ENCODE measurements around the gene UBE2H.

UBE2H gene

DNA sequence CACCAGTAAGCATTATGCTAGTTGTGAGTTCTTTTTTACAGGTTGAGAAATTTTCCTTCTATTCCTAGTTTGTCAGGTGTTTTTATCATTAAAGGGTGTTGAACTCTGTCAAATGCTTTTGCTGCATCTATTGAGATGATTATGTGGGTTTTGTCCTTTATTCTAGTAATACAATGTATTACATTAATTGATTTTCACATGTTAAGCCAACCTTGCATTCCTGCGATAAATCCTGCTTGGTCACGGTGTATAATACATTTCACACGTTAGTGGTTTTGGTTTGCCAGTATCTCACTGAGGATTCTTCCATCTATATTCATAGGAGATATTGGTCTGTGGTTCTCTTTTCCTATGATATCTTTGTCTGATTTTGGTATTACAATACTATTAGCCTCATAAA, 136.0 kb downstream of the UBE2H start:
- Histone ChIP-seq H2BK120ac (ENCODE audit: low read depth, low read length) (no peak overlapping the region), H2BK12ac (ENCODE audit: low read length) (no peak overlapping the region), H3K27me3 (ENCODE audit: control insufficient read depth in 3 of 3, insufficient read depth in 3 of 3, low read depth in 1 of 3, low read length in 3 of 3) (no peaks in the 10 kb centered on the region), H3K18ac (ENCODE audit: low read length) (no peak overlapping the region), H3K9ac (ENCODE audit: low read depth, low read length, poor library complexity) (no peak overlapping the region), H3K4me2 (ENCODE audit: insufficient read depth, low read length, poor library complexity, severe bottlenecking) (no peak overlapping the region), H3K23ac (ENCODE audit: low read depth, low read length, poor library complexity) (no peak overlapping the region), H3K4ac (ENCODE audit: low read length) (no peak overlapping the region), H3K14ac (ENCODE audit: low read length) (no peak overlapping the region), H4K8ac (ENCODE audit: low read depth, low read length) (no peak overlapping the region), H3K79me1 (ENCODE audit: low read depth, low read length) (no peaks in the 10 kb centered on the region), H2AFZ (ENCODE audit: low read length) (no peak overlapping the region), H3K4me3 (ENCODE audit: low read length in 2 of 2) (no peak overlapping the region), H3K36me3 (replicated peaks in 1 of 2; ENCODE audit: control insufficient read depth in 2 of 2, insufficient read depth in 2 of 2, low read length in 2 of 2) (no peaks in the 10 kb centered on the region), H3K27ac (replicated peaks; ENCODE audit: low read length) (no peak overlapping the region), H3K4me1 (ENCODE audit: control insufficient read depth in 2 of 2, insufficient read depth in 1 of 2, low read depth in 1 of 2, low read length in 2 of 2) (no peaks in the 10 kb centered on the region), H4K91ac (ENCODE audit: low read depth, low read length, poor library complexity) (no peak overlapping the region), H3K9me3 (replicated peaks in 1 of 2; ENCODE audit: control insufficient read depth in 2 of 2, insufficient read depth in 1 of 2, low read depth in 1 of 2, low read length in 2 of 2) (peaks cover 0 to 8% of the 10 kb centered on the region in 2 donors), H2AK5ac (ENCODE audit: low read depth, low read length) (no peak overlapping the region), H2BK15ac (ENCODE audit: low read length) (no peak overlapping the region), H2BK5ac (ENCODE audit: low read length) (no peak overlapping the region)
- DNase-seq (ENCODE audit: low spot score), result no peak
- no CpG with 5 or more reads among the region's 3 CpGs for WGBS, 2 donors (ENCODE audit: extremely low coverage in 2 of 2, insufficient read length in 2 of 2, insufficient replicate concordance in 1 of 2)

DNA sequence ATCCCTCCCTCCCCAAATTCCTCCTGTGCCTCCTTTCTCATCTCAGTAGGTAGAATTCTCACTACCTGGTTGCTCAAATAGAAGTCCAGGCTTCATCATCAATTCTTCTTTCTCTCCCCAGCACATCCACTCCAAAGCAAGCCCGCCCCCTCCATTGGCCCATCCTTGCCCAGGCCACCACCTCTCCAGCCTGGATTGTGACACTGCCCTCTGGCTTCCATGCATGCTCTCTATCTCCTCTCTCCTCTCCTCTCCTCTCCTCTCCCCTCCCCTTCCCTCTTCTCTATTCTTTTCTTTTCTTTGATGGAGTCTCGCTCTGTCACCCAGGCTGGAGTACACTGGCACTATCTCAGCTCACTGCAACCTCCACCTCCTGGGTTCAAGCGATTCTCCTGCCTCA, 144.9 kb downstream of the UBE2H start:
- no peak for DNase-seq (ENCODE audit: low spot score)
- no peak overlapping the region for H3K4ac ChIP-seq (ENCODE audit: low read length)
- no peak overlapping the region for H2BK15ac ChIP-seq (ENCODE audit: low read length)

DNA sequence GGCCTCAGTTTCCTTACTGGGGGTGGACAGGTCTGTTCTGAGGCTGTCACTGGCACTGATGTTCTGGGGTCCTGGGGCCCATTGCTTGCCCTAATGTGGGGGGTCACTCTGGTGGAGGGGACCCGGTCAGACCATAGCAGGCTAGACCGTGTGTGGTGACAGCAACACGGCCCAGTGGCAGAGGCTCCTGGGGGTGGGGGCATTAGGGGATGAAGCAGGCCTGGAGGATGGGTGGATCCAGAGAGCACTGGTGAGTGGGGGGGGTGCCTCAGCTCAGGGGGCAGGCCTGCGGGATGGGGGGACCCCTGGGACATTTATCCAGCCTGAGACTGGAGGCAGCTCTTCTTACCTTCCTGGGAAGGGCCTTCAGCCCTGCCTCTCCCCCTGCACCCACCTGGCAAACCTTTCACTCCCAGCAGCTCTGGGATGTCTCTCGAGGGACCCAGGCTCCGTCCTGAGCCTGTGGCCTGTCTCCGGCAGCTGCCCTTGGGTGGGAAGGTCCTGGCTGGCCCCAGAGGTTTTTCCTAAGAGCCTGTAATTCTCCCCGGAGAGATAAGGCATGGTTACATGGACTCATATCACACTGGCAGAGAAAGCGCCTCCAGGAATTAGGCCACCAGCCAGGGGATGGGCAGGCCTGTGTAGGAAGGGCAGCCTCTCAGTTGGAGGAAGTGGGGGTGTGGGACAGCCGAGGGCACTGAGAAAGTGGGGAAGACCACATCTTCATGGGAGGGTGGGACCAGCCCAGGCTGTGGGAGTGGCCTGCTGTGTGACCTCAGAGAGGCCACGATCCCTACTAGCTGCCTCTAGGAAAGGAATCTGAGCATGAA, 147.7 kb downstream of the UBE2H start:
- Histone ChIP-seq H2BK15ac (ENCODE audit: low read length) (no peak overlapping the region), H3K23ac (ENCODE audit: low read depth, low read length, poor library complexity) (no peak overlapping the region), H3K4me2 (ENCODE audit: insufficient read depth, low read length, poor library complexity, severe bottlenecking) (no peak overlapping the region), H3K9ac (ENCODE audit: low read depth, low read length, poor library complexity) (no peak overlapping the region), H3K36me3 (replicated peaks in 1 of 2; ENCODE audit: control insufficient read depth in 2 of 2, insufficient read depth in 2 of 2, low read length in 2 of 2) (no peaks in the 10 kb centered on the region), H2BK12ac (ENCODE audit: low read length) (no peak overlapping the region), H2BK120ac (ENCODE audit: low read depth, low read length) (no peak overlapping the region), H2AK5ac (ENCODE audit: low read depth, low read length) (no peak overlapping the region), H3K9me3 (replicated peaks in 1 of 2; ENCODE audit: control insufficient read depth in 2 of 2, insufficient read depth in 1 of 2, low read depth in 1 of 2, low read length in 2 of 2) (no peaks in the 10 kb centered on the region), H3K14ac (ENCODE audit: low read length) (no peak overlapping the region), H4K91ac (ENCODE audit: low read depth, low read length, poor library complexity) (no peak overlapping the region), H3K27me3 (ENCODE audit: control insufficient read depth in 3 of 3, insufficient read depth in 3 of 3, low read depth in 1 of 3, low read length in 3 of 3) (peaks cover 0 to 11% (median 0%) of the 10 kb centered on the region in 3 experiments), H2AFZ (ENCODE audit: low read length) (peak overlapping the region; percentile 48), H3K4me1 (ENCODE audit: control insufficient read depth in 2 of 2, insufficient read depth in 1 of 2, low read depth in 1 of 2, low read length in 2 of 2) (no peaks in the 10 kb centered on the region), H2BK5ac (ENCODE audit: low read length) (no peak overlapping the region), H3K27ac (replicated peaks; ENCODE audit: low read length) (no peak overlapping the region), H3K4me3 (ENCODE audit: low read length in 2 of 2) (no peak overlapping the region), H3K4ac (ENCODE audit: low read length) (no peak overlapping the region), H3K18ac (ENCODE audit: low read length) (peak overlapping the region; percentile 33), H3K79me1 (ENCODE audit: low read depth, low read length) (no peaks in the 10 kb centered on the region), H4K8ac (ENCODE audit: low read depth, low read length) (no peak overlapping the region)
- no CpG with 5 or more reads among the region's 11 CpGs for WGBS, 2 donors (ENCODE audit: extremely low coverage in 2 of 2, insufficient read length in 2 of 2, insufficient replicate concordance in 1 of 2)
- no peak for DNase-seq (ENCODE audit: low spot score)

More for the DNA sequence above, 144.9 kb downstream of the UBE2H start:
- H3K9me3 ChIP-seq (replicated peaks in 1 of 2; ENCODE audit: control insufficient read depth in 2 of 2, insufficient read depth in 1 of 2, low read depth in 1 of 2, low read length in 2 of 2), result no peaks in the 10 kb centered on the region
- no peak overlapping the region for H3K27ac ChIP-seq (replicated peaks; ENCODE audit: low read length)
- no CpG with 5 or more reads among the region's 3 CpGs for WGBS, 2 donors (ENCODE audit: extremely low coverage in 2 of 2, insufficient read length in 2 of 2, insufficient replicate concordance in 1 of 2)
- H3K79me1 ChIP-seq (ENCODE audit: low read depth, low read length), result no peaks in the 10 kb centered on the region
- H3K18ac ChIP-seq (ENCODE audit: low read length), result no peak overlapping the region
- no peak overlapping the region for H3K23ac ChIP-seq (ENCODE audit: low read depth, low read length, poor library complexity)
- H3K4me2 ChIP-seq (ENCODE audit: insufficient read depth, low read length, poor library complexity, severe bottlenecking), result no peak overlapping the region
- no peak overlapping the region for H2AFZ ChIP-seq (ENCODE audit: low read length)
- H2AK5ac ChIP-seq (ENCODE audit: low read depth, low read length), result no peak overlapping the region
- H2BK5ac ChIP-seq (ENCODE audit: low read length), result no peak overlapping the region
- H3K4me1 ChIP-seq (ENCODE audit: control insufficient read depth in 2 of 2, insufficient read depth in 1 of 2, low read depth in 1 of 2, low read length in 2 of 2), result no peaks in the 10 kb centered on the region
- H3K14ac ChIP-seq (ENCODE audit: low read length), result no peak overlapping the region
- no peak overlapping the region for H3K4me3 ChIP-seq (ENCODE audit: low read length in 2 of 2)
- no peak overlapping the region for H3K9ac ChIP-seq (ENCODE audit: low read depth, low read length, poor library complexity)
- no peak overlapping the region for H4K91ac ChIP-seq (ENCODE audit: low read depth, low read length, poor library complexity)
- H2BK12ac ChIP-seq (ENCODE audit: low read length), result no peak overlapping the region
- no peaks in the 10 kb centered on the region for H3K36me3 ChIP-seq (replicated peaks in 1 of 2; ENCODE audit: control insufficient read depth in 2 of 2, insufficient read depth in 2 of 2, low read length in 2 of 2)
- H4K8ac ChIP-seq (ENCODE audit: low read depth, low read length), result no peak overlapping the region
- H2BK120ac ChIP-seq (ENCODE audit: low read depth, low read length), result no peak overlapping the region
- H3K27me3 ChIP-seq (ENCODE audit: control insufficient read depth in 3 of 3, insufficient read depth in 3 of 3, low read depth in 1 of 3, low read length in 3 of 3), result peaks cover 0 to 5% (median 0%) of the 10 kb centered on the region in 3 experiments

DNA sequence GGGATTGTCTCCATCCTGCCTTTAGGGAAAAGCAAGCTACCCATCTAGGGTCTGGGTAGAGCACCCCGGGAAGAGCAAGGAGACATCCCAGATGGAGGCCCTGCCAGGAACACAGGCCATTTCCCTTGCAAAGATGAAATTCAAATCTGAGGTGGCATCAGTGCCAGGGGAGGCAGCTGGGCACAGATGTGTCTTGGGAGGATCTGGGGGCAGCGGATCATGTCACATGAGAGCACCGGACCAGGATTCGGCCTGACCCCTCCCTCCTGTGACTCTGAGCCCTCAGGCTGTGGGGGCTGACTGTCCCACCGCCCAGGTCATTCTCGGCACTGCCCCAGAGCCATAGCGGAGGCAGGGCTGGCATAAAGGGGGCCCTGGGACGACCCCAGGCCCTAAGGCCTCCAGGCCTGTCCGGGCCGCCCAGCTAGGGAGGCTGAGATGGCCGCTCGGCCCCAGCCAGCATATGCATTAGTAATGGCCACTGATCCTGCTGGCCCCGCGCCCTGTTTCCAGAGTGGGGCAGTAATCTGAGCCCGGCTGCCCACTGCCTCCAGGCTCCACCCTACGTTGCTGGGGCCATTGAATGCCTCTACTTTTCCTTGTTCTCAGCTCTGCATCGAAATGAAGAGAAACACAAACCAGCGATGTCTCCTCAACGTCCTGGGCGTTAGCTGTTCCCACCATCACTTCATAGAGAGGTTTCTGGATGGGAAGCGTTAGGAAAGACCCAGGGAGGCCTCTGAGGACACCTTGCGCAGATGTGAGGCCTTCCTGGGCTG, 148.5 kb downstream of the UBE2H start:
- Histone ChIP-seq H3K27me3 (ENCODE audit: control insufficient read depth in 3 of 3, insufficient read depth in 3 of 3, low read depth in 1 of 3, low read length in 3 of 3) (peaks cover 0 to 13% (median 0%) of the 10 kb centered on the region in 3 experiments), H3K36me3 (replicated peaks in 1 of 2; ENCODE audit: control insufficient read depth in 2 of 2, insufficient read depth in 2 of 2, low read length in 2 of 2) (no peaks in the 10 kb centered on the region), H4K8ac (ENCODE audit: low read depth, low read length) (no peak overlapping the region), H2BK5ac (ENCODE audit: low read length) (no peak overlapping the region), H3K79me1 (ENCODE audit: low read depth, low read length) (no peaks in the 10 kb centered on the region), H4K91ac (ENCODE audit: low read depth, low read length, poor library complexity) (no peak overlapping the region), H3K4me1 (ENCODE audit: control insufficient read depth in 2 of 2, insufficient read depth in 1 of 2, low read depth in 1 of 2, low read length in 2 of 2) (no peaks in the 10 kb centered on the region), H3K9ac (ENCODE audit: low read depth, low read length, poor library complexity) (no peak overlapping the region), H2BK120ac (ENCODE audit: low read depth, low read length) (no peak overlapping the region), H2AK5ac (ENCODE audit: low read depth, low read length) (no peak overlapping the region), H3K27ac (replicated peaks; ENCODE audit: low read length) (no peak overlapping the region), H3K18ac (ENCODE audit: low read length) (no peak overlapping the region), H3K4me3 (ENCODE audit: low read length in 2 of 2) (no peak overlapping the region), H2AFZ (ENCODE audit: low read length) (peak overlapping the region; percentile 48), H3K4me2 (ENCODE audit: insufficient read depth, low read length, poor library complexity, severe bottlenecking) (no peak overlapping the region), H3K23ac (ENCODE audit: low read depth, low read length, poor library complexity) (no peak overlapping the region), H3K14ac (ENCODE audit: low read length) (peak overlapping the region; percentile 72), H3K9me3 (replicated peaks in 1 of 2; ENCODE audit: control insufficient read depth in 2 of 2, insufficient read depth in 1 of 2, low read depth in 1 of 2, low read length in 2 of 2) (no peaks in the 10 kb centered on the region), H2BK15ac (ENCODE audit: low read length) (no peak overlapping the region), H2BK12ac (ENCODE audit: low read length) (no peak overlapping the region), H3K4ac (ENCODE audit: low read length) (peak overlapping the region; percentile 71)
- WGBS, 2 donors (ENCODE audit: extremely low coverage in 2 of 2, insufficient read length in 2 of 2, insufficient replicate concordance in 1 of 2), result no CpG with 5 or more reads among the region's 22 CpGs
- no peak for DNase-seq (ENCODE audit: low spot score)

Data from neuronal stem cell (in vitro differentiated cells).